MM.1S (cell line): ENCODE data around the gene HINT2.

ENCODE experiments used
- DNase-seq: peaks from one replicate; pipeline ENCODE4 v3.0.0-alpha.2; 2015
- H2AFZ ChIP-seq: fragments of 300-600 bp; sonication (generic); 2 replicates; pipeline ENCODE4 v1.6.0; 2016; ENCODE audit warnings: antibody characterized with exemption, low read length
- H3F3A ChIP-seq: fragments of 300-600 bp; sonication (generic); 2 replicates; pipeline ENCODE4 v1.6.1; 2016; ENCODE audit warnings: mild to moderate bottlenecking, antibody characterized with exemption, low read length, moderate library complexity, mixed read lengths; ENCODE audit not compliant: insufficient read depth
- H3K27ac ChIP-seq: fragments of 300-600 bp; sonication (generic); 2 replicates; pipeline ENCODE4 v1.5.1; 2016; ENCODE audit warnings: mild to moderate bottlenecking, low read length
- H3K27me3 ChIP-seq: fragments of 300-600 bp; sonication (generic); replicated peaks from 2 replicates; pipeline ENCODE4 v1.6.0; 2016; ENCODE audit warnings: low read length; ENCODE audit not compliant: insufficient read depth
- H3K36me3 ChIP-seq: fragments of 300-600 bp; sonication (generic); replicated peaks from 2 replicates; pipeline ENCODE4 v1.6.1; 2016; ENCODE audit warnings: mild to moderate bottlenecking, low read length, mixed read lengths; ENCODE audit not compliant: insufficient read depth
- H3K4me1 ChIP-seq: fragments of 300-600 bp; sonication (generic); 2 replicates; pipeline ENCODE4 v1.6.1; 2016; ENCODE audit warnings: low read length, mixed read lengths
- H3K4me2 ChIP-seq: fragments of 300-600 bp; sonication (generic); 2 replicates; pipeline ENCODE4 v1.6.0; 2016; ENCODE audit warnings: low read depth, low read length
- H3K4me3 ChIP-seq: fragments of 300-600 bp; sonication (generic); 2 replicates; pipeline ENCODE4 v1.5.1; 2016; ENCODE audit warnings: low read length, mixed read lengths
- H3K79me2 ChIP-seq: fragments of 300-600 bp; sonication (generic); 2 replicates; pipeline ENCODE4 v1.6.1; 2016; ENCODE audit warnings: mixed run types, low read length, mixed read lengths
- H3K9ac ChIP-seq: fragments of 300-600 bp; sonication (generic); 2 replicates; pipeline ENCODE4 v1.6.1; 2016; ENCODE audit warnings: low read length, mixed read lengths
- H3K9me2 ChIP-seq: fragments of 300-600 bp; sonication (generic); replicated peaks from 2 replicates; pipeline ENCODE4 v1.6.1; 2016; ENCODE audit warnings: mild to moderate bottlenecking, low read length, mixed read lengths; ENCODE audit not compliant: insufficient read depth
- H3K9me3 ChIP-seq: fragments of 300-600 bp; sonication (generic); replicated peaks from 2 replicates; pipeline ENCODE4 v1.6.1; 2016; ENCODE audit warnings: mild to moderate bottlenecking, low read length, mixed read lengths; ENCODE audit not compliant: insufficient read depth
- H4K20me1 ChIP-seq: fragments of 300-600 bp; sonication (generic); 2 replicates; pipeline ENCODE4 v1.6.1; 2016; ENCODE audit warnings: mild to moderate bottlenecking, low read length, moderate library complexity, mixed read lengths; ENCODE audit not compliant: insufficient read depth
- EZH2 ChIP-seq: fragments of 300-600 bp; sonication (generic); optimal IDR thresholded peaks from 2 replicates; pipeline ENCODE3; 2017; ENCODE audit warnings: low read depth, mild to moderate bottlenecking, antibody characterized with exemption, low read length, mixed read lengths
- EZH2phosphoT487 ChIP-seq: fragments of 300-600 bp; sonication (generic); IDR thresholded peaks from 2 replicates; pipeline ENCODE4 v1.6.1; 2018; ENCODE audit warnings: antibody characterized with exemption, low read length
- TF ChIP-seq, protein P1 (sequence below): fragments of 300-600 bp; sonication (generic); IDR thresholded peaks from 2 replicates; pipeline ENCODE4 v1.5.1; 2016; ENCODE audit warnings: antibody characterized with exemption, low read length, mixed read lengths

The HINT2 gene

GRCh38 chr9:35771075-35771433 is 43.8 kb downstream of the HINT2 start:
- no peak overlapping the region for H3K4me2 ChIP-seq
- TF ChIP-seq, protein P1, sequence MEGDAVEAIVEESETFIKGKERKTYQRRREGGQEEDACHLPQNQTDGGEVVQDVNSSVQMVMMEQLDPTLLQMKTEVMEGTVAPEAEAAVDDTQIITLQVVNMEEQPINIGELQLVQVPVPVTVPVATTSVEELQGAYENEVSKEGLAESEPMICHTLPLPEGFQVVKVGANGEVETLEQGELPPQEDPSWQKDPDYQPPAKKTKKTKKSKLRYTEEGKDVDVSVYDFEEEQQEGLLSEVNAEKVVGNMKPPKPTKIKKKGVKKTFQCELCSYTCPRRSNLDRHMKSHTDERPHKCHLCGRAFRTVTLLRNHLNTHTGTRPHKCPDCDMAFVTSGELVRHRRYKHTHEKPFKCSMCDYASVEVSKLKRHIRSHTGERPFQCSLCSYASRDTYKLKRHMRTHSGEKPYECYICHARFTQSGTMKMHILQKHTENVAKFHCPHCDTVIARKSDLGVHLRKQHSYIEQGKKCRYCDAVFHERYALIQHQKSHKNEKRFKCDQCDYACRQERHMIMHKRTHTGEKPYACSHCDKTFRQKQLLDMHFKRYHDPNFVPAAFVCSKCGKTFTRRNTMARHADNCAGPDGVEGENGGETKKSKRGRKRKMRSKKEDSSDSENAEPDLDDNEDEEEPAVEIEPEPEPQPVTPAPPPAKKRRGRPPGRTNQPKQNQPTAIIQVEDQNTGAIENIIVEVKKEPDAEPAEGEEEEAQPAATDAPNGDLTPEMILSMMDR, result no peak
- TF ChIP-seq EZH2phosphoT487 (no peak), EZH2 (no peak)
- no peak for DNase-seq
- peaks cover 15% of the 10 kb centered on the region; the same call in 1 of the 2 replicates for H3K79me2 ChIP-seq
- H3K9me2 ChIP-seq, result no peaks in the 10 kb centered on the region
- H3K27me3 ChIP-seq, result no peaks in the 10 kb centered on the region
- no peak overlapping the region for H2AFZ ChIP-seq
- H3K27ac ChIP-seq, result no peak overlapping the region
- no peaks in the 10 kb centered on the region for H3K36me3 ChIP-seq
- no peaks in the 10 kb centered on the region for H3K4me1 ChIP-seq
- no peaks in the 10 kb centered on the region for H3F3A ChIP-seq
- H3K9me3 ChIP-seq, result no peaks in the 10 kb centered on the region
- H3K9ac ChIP-seq, result no peak overlapping the region
- H3K4me3 ChIP-seq, result no peak overlapping the region
- no peaks in the 10 kb centered on the region for H4K20me1 ChIP-seq

GRCh38 chr9:35769763-35770162 is 45.1 kb downstream of the HINT2 start:
- Histone ChIP-seq H3K4me3 (no peak overlapping the region), H3K4me1 (no peaks in the 10 kb centered on the region), H2AFZ (no peak overlapping the region), H3F3A (no peaks in the 10 kb centered on the region), H3K79me2 (peaks cover 18% of the 10 kb centered on the region), H3K9ac (no peak overlapping the region), H3K27ac (no peak overlapping the region), H4K20me1 (no peaks in the 10 kb centered on the region), H3K9me3 (no peaks in the 10 kb centered on the region), H3K27me3 (no peaks in the 10 kb centered on the region), H3K36me3 (no peaks in the 10 kb centered on the region), H3K9me2 (no peaks in the 10 kb centered on the region), H3K4me2 (no peak overlapping the region)
- TF ChIP-seq EZH2, result no peak
- TF ChIP-seq, protein P1, result no peak
- no peak for TF ChIP-seq EZH2phosphoT487
- DNase-seq, result no peak

DNA sequence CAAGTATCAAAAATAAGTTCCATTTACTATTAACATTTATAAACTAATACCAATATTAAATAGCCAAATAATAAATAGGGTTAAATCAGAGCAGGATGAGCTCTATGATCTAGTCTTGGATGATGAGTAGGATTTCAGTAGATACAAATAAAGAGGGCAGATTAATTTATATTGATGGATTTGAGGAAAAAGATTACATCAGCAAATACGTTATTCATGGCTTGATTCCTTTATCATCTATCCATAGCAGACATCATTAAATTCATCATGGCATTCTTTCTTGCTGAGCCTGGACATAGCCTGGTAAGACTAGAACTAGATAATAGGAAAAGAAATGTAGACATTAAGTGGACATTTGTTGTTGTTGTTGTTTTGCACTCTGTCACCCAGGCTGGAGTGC is 47.4 kb downstream of the HINT2 start:
- H3K4me3 ChIP-seq, result no peak overlapping the region
- H3K9me3 ChIP-seq, result no peaks in the 10 kb centered on the region
- no peaks in the 10 kb centered on the region for H3K9me2 ChIP-seq
- DNase-seq, result no peak
- no peaks in the 10 kb centered on the region for H3F3A ChIP-seq
- H3K4me1 ChIP-seq, result no peaks in the 10 kb centered on the region
- no peak overlapping the region for H3K9ac ChIP-seq
- no peak overlapping the region for H2AFZ ChIP-seq
- TF ChIP-seq, protein P1, result no peak
- no peak for TF ChIP-seq EZH2
- no peak for TF ChIP-seq EZH2phosphoT487
- H3K36me3 ChIP-seq, result no peaks in the 10 kb centered on the region
- no peak overlapping the region for H3K4me2 ChIP-seq
- no peaks in the 10 kb centered on the region for H3K27me3 ChIP-seq
- H4K20me1 ChIP-seq, result no peaks in the 10 kb centered on the region
- H3K79me2 ChIP-seq, result peaks cover 32% of the 10 kb centered on the region
- no peak overlapping the region for H3K27ac ChIP-seq
